GM19452 (cell line): ENCODE data around the gene OSGIN1.

Experiments used
- ATAC-seq: cut with Tn5 transposase; IDR thresholded peaks from one replicate; pipeline ENCODE4 v1.9.1; 2021; ENCODE audit not compliant: unreplicated experiment

The OSGIN1 gene, protein sequence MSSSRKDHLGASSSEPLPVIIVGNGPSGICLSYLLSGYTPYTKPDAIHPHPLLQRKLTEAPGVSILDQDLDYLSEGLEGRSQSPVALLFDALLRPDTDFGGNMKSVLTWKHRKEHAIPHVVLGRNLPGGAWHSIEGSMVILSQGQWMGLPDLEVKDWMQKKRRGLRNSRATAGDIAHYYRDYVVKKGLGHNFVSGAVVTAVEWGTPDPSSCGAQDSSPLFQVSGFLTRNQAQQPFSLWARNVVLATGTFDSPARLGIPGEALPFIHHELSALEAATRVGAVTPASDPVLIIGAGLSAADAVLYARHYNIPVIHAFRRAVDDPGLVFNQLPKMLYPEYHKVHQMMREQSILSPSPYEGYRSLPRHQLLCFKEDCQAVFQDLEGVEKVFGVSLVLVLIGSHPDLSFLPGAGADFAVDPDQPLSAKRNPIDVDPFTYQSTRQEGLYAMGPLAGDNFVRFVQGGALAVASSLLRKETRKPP

DNA sequence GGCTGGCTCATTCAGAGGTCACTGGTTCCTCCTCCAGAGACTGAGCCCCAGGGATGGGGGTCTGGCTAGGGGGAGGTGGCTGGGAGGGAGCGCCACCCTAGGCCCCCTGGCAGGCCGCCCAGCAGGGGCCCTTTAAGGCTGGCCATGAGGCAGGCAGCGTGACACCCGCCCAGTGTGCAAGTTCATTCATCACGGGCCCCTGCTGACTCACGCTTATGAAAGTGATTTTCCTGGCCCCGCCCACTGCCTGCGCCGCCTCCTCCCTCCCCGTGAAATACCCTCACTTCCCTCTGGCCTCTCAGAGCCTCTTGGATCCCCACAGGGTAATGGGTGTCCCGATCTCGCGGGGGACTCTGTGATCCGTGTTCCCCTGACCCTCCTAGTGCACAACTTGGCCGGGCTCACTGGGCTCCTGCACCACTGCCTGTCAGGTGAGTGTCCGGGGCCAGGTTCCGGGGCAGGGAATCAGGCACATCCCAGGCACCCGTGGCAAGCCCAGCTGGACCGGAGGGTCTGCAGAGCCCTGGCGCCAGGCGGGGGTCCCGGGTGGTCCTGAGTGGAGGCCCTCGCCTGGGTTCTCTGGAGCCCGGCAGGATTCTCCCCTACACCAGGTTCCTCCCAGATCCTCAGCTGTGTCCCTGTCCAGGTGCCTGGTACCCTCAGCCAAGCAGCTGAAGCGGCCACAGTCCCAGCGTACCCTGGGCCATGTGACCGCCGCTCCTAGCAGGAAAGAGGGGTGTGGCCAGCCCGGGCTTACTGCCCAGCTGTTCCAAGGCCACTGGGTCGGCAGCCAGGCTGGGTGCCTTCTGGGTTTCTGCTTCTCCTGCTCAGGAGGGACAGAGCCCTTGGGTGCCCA lies at the start of gene OSGIN1:
Gene OSGIN1 (plus strand): TSS at position 301 of the 856 bp plus-strand sequence. CDS start 4,432 bp downstream, outside the sequence.
- peak; percentile 81 for ATAC-seq

DNA sequence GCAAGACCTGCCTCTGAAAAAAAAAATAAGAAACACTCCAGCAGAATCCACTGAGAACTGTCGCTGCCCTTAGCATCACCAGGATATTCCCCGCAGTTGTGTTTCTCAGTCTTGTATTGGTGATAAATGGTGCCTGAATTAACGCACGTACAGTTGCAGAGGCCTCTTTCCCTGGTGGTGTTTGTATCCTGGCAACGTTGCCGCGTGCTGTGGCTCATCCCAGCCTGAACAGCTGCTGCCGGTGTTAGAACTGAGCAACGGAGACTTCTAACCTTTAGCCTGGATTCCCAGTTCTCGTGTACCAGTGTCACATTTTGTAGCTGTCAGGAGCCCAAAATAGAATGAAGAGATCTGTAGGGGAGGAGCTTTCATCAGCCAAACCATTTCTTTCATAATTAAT lies 49.3 kb upstream of the OSGIN1 start:
- ATAC-seq = no peak

DNA sequence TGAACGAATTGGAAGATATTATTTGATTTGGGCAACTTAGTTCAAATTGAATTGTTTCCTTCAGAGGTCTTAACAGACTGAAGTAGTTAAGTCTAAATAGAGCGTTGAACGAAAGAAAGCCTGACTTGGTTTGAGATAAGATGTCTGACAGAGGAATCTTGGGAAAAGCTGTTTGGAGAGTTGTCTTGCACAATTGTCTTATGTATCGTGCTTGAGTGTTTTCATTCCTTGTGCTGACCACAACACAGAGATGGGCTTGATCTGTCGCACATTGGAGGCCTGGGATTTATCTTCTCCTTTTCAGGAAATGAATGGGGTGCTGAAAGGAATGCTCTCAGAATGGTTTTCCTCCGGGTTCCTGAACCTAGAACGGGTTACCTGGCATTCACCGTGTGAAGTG lies 46.4 kb upstream of the OSGIN1 start:
- no peak for ATAC-seq

DNA sequence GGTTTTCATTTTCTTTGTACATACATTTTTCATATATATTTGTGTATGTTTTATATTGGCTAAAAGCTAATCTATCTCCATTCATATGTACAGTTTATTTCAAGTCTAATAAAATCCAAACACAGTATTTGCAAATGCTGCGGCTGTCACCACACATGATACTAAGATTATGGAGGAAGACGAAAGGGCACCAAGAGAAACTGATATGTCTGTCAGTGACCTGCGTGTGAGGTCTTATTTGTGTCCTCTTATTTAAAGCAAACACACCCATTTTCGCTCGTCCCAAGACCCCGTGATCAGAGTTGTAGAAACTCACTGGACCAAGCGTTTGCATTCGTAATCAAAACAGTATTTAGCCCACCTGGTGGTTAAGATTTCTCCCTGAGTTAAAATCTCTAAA lies 45.9 kb upstream of the OSGIN1 start:
- ATAC-seq = no peak

DNA sequence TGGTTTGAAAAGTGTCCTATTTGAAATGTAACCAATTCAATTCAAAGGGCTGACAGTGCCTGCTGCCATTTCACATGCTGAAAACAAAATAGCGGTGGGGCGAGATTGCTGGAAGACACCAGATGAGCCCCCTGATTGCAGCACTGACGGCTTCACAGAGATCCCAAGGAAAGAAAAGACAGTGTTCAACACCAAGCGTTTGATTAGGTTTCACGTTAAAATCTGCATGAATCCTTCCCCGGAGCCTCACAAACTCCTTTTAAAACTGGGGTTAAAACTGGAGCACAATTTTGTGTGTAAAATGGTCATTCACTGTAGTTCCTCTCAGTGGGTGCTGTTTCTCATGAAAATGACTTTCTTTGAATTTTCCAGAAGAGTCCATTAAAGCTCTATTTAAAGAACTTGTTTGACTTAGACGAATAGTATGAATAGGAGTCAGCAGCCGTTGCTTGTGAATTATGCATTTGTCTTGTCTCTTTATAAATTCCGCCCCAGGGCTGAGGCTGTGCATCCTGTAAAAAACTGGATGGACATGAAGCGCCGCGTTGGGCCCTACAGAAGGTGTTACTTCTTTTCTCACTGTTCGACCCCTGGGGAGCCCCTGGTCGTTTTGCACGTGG lies 45.3 kb upstream of the OSGIN1 start:
- no peak for ATAC-seq

DNA sequence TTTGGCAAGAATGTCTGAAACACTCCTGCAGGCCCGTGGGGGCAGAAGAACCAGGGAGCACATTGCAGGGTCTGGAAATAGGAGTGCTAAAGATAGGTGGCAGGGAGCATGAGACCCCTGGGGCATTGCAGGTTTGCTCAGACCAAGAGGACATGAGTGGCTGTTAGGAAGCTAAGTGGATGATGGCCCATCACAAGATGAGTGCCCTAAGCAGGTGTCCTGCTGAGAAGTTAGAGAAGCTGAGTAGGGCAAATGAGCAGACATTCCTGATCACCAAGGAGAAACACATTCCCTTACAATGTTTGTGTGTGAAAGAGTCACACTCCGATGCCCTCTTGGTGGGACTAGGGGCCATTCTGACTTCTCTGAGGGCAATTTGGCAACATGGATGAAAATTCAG lies 44.2 kb upstream of the OSGIN1 start:
- no peak for ATAC-seq

DNA sequence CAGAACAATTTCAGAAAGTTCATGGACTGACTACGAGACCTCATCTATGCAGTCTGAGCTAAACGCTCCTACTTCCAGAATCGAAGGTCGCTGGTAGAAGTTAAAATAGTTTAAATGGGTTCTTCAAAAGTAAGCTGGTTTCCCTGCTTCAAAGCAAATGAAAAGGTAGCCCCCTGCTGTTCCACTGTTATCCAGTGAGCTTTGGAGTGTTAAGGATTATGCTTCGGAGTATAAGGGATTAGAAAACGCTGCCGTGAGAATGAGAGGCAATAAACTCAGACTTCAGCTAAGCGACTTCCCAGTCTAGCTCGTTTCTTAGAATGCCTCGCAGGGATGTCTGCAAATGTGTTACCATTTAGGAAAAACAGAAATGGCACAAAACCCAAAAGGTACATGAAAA lies 41.8 kb upstream of the OSGIN1 start:
- ATAC-seq = no peak

DNA sequence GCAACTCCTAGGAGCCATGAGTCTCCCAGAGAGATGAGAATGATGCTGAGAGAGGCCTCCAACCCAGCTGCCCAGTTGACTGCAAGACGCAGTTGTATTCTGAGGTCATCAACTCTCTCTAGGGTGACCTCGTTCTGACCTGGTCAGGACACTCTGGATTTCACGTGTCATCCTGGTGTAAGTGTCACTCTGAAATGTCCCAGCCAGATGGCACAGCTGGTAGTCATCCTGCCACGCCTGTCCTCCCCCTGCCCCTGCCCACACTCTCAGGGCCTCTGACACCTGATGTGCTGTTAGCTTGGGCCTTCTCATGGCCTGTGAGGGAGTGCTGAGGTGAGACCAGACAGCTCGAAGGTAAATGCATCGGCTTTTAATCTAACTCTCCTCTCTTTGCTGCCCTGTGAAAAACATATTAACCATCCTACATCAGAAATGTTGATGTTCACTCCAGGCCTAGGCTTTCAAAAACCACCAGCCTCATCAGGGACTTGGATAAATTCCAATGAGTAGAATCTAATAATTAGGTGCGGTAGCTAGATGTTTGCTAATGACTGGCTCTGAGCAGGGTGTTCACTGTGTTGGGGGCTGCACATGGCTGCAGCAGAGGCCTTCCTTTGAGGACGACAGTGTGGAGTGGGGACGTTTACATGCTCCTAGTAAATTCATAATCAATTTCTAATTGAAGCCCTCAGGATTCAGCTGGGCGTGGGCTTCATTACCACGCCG lies 40.4 kb upstream of the OSGIN1 start:
- ATAC-seq = no peak

DNA sequence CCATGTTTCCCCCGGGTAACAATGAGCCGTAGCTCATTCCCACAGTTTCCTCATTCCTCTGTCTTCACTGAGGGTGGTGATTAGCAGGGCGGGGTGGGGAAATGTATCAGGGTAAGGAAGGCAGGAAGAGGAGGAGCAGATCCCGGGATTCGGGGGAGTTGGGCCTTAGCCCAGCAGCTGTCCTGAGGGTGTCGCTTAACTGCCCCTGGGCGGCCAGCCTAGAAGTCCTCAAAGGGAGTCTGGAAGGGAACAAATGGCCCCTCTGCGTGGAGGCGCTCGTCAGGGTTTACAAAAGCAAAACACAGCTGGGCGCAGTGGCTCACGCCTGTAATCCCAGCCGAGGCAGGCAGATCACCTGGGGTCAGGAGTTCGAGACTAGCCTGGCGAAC lies 39.8 kb upstream of the OSGIN1 start:
- no peak for ATAC-seq

DNA sequence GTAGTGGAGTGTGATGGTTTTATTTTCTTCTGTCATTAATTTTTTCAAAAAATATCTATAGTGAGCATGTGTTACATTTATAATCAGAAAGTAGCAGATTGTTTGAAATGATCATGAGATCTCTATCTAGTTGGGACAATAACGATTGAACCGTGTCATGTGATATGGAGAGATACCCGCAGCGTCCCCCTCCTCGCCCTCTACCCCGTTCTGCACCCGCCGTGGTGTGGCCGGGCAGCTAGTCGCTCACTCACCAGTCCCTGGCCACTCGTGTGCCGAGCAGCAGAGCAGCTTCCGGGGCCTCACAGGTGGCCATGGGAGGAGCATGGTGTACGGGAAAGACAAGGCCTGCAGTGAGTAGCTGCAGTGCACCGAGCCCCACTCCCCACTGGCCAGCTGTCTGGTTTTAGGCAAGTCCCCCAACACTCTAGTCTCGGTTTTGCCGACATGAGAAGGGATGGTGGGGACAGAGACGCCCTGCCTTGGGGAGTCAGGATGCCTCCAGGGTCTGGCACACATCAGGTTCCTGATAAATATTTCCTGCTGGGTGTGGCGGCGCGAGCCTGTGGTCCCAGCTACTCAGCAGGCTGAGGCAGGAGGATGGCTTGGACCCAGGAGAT lies 38.8 kb upstream of the OSGIN1 start:
- no peak for ATAC-seq

DNA sequence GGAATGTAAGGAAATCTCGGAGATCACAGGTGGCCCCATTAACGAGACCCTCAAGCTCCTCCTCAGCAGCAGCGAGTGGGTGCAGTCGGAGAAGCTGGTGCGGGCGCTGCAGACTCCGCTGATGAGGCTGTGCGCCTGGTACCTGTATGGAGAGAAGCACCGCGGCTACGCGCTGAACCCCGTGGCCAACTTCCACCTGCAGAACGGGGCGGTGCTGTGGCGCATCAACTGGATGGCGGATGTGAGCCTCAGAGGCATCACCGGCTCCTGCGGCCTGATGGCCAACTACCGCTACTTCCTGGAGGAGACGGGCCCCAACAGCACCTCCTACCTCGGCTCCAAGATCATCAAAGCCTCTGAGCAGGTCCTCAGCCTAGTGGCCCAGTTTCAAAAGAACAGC lies 38.0 kb upstream of the OSGIN1 start:
- ATAC-seq = no peak

DNA sequence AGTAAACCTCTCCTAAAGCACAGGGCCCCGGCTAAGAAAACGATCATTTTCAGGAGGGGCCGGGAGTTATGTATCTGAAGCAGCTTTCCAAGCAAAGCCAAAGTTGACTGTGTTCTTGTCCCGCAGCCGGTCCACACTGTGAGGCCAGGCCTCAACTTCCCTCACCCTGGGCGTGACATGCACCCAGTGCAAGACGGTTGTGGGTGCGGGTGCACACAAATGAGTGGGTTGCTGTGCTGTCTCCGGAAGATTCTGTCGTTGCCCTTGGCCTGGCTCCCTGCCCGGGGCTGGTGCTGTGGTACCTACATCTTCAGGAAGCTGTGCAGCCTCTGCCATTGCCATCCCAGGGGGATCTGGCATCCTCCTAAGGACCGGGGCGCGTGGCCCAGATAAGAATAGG lies 37.5 kb upstream of the OSGIN1 start:
- no peak for ATAC-seq

DNA sequence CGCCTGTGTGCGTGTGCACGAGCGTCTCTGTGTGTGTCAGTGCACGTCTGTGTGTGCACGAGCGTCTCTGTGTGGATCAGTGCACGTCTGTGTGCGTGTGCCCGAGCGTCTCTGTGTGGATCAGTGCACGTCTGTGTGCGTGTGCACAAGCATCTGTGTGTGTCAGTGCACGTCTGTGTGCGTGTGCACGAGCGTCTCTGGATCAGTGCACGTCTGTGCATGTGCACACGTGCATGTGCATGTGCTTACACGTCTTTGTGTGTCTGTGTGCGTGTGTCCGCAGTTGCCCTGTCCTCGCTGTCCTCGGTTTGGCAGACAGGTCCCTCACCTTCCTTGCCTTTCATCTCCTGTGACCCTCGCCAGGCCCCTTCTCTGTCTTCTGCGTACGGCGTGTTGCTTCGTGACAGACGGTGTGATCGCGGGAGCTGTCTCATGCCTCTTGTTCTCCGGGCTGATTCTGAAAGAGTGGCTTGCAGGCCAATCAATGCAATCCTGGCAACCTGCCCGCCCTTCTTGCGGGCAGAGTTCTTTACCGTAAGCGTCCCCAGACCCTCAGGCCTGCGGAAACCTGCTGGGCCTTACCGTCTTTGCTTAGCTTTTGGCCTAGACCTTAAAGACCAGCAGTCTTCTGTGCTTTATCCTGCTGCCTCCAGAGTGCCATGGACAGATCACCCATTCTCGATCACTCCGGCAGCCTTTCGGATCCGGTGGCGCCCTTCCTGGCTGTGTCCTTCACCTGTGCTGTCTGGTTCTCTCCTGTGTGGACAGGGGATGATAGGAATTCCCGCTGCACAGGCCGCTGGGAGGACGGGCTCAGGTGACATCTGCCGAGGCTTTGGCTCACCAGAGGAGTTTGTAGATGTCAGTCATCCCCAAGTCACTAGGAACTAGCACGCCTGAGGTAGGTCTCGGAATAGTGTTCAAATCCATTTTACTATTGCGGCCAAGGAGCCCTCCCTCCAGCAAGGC lies 35.6 kb upstream of the OSGIN1 start:
- no peak for ATAC-seq

DNA sequence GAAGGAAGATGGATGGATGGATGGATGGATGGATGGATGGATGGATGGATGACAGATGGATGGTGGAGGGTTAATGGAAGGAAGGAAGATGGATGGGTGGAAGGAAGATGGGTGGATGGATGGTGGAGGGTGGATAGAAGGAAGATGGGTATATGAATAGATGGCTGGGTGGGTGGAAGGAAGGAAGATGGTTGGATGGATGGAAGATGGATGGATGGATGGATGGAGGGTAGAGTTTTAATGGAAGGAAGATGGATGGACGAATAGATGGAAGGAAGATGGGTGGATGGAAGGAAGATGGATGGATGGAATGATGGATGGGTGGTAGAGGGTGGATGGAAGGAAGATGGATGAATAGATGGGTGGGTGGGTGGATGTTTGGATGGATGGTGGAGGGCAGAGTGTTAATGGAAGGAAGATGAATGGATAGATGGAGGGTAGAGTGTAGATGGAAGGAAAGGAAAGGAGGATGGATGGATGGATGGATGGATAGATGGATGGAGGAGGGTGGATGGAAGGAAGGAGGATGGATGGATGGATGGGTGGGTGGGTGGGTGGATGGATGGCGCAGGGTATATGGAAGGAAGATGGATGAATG lies 32.0 kb upstream of the OSGIN1 start:
- no peak for ATAC-seq

DNA sequence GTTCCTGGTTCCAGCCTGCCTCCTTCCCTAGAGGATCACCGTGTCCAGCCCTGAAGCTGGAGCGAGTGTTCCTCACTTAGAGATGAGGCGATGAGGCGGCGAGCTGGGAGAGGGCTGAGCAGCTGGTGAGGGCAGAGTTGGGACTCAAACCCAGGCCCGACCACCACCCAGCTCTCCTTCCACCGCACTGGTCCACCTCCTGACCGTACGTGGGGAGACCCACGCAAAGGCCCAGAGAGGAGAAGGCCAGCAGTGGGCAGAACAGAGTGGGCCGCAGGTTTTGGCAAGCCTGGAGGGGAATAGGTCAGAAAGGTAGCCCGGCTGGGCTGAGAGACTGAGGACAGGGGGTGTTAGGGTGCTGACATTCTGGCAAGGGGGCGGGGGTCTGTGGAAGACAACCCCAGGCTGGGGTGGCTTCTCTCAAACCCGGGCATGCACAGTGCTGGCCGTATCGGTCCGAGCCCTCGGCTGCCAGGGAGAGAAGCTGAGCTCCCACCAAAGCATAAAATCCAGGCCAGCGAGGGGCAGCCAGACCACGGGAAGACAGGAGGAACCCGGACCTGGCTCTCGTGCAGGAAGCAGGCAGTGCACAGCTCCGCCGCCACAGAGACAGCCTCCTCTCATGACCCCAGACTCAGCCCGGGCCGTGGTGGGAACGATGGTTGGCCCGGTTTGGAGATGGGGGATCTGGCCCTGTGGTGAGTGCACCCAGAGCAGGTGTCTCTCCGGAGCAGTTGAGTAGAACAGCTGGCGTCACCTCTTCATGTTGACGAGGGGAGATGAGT lies 29.3 kb upstream of the OSGIN1 start:
- no peak for ATAC-seq

DNA sequence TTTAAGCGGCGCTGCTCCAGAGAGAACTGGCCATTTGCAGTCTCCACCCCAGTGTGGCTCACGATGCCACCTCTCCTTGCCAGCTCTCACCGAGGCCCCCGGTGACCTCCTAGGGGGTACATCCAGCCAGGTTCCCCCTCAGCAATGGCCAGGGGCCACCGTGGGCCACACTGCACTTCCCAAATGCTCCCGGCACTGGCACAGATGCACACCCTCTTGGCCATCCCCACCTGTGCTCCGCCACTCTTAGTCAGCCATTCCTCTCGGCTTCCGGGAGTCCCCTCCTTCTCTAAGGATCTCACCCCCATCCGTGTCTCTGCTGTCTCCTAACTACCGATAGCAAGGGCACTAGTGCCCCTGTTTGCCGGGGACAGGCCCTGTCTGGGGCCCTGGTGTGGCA lies 28.4 kb upstream of the OSGIN1 start:
- no peak for ATAC-seq

DNA sequence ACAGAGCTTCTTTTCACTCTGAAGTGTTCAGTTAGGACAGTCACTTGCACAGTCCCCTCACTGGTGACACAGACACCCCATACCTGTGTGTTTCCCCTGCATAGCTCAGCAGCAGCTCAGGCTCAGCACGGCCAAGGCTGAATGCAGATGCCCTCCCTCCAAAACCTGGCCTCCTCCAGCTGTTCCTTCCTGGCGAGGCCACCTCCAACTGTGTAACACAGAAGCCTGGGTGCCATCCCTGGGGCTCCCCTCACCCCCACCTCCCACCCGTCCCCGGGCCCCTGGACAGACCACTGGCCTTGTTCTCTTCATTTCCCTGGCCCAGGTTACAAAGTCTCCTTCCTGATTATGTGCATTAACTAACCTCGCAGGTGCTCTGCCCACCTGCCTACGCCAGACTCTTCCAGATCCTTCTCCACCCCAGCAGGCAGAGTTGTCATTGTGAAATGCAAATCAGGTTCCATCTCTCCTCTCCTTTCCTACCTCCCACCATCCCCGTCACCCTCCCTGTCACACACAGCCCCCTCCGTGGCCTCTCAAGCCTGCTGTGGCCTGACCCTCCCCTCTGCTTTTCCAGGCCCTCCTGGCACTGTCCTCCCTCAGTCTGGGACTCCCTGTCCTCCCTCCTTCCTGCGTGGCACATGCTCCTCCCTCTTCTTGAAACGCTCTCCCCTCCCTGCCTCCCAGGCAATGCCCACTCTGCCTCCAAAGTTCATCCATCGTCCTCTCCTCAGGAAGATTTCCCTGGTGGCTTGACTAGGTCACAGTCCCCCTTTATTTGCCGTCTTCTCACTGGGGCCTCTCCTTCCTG lies 27.7 kb upstream of the OSGIN1 start:
- ATAC-seq = no peak
